Breast epithelium (tissue), 3 donors: ENCODE data around the gene TNFRSF11A.

Experiments
- POLR2A ChIP-seq: fragments of 450-650 bp; IDR thresholded peaks from one replicate; pipeline ENCODE4 v1.6.1; 2016; ENCODE audit warnings: antibody characterized with exemption, mild to moderate bottlenecking, moderate library complexity
- TF ChIP-seq, protein P1 (sequence below), 3 donors: fragments of 450-650 bp; IDR thresholded peaks; one replicate each; pipeline ENCODE4 v1.5.1; 2016 to 2017; ENCODE audit warnings: antibody characterized with exemption in 3 of 3, mild to moderate bottlenecking in 3 of 3, moderate library complexity in 3 of 3

DNA sequence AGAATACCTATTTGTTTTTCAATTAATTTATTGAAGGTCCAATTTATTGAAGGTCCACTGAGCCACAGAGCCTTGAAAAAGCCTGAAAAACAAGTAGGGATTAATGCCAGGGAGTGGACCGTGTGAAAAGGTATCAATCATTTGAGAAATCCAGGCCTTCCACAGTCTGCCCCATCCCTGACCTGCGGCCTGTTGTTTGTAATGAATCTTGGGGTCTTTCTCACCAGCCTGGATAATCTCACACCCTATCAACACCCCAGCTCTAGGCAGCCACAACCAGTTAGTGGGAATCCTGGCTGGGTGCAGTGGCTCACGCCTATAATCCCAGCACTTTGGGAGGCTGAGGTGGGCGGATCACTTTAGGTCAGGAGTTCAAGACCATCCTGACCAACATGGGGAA is 47.8 kb downstream of the TNFRSF11A start:
- no peak for TF ChIP-seq POLR2A
- TF ChIP-seq, protein P1, sequence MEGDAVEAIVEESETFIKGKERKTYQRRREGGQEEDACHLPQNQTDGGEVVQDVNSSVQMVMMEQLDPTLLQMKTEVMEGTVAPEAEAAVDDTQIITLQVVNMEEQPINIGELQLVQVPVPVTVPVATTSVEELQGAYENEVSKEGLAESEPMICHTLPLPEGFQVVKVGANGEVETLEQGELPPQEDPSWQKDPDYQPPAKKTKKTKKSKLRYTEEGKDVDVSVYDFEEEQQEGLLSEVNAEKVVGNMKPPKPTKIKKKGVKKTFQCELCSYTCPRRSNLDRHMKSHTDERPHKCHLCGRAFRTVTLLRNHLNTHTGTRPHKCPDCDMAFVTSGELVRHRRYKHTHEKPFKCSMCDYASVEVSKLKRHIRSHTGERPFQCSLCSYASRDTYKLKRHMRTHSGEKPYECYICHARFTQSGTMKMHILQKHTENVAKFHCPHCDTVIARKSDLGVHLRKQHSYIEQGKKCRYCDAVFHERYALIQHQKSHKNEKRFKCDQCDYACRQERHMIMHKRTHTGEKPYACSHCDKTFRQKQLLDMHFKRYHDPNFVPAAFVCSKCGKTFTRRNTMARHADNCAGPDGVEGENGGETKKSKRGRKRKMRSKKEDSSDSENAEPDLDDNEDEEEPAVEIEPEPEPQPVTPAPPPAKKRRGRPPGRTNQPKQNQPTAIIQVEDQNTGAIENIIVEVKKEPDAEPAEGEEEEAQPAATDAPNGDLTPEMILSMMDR (IDR thresholded peaks at IDR 0.05) = no peak
